ENCODE measurements around the gene DYNLL2. TPM values are rescaled to one million over a fixed set of nuclear protein-coding genes. Genes with fewer than 3 reads are reported as not detected.

DYNLL2 gene
- total and polyA plus RNA-seq, 9 of the 15 experiments (the other 6 are each of a cell fraction or from before 2014, with no cell fraction given) = 1.8 to 24.5 (median 13.0) TPM

- TF ChIP-seq, protein P1, sequence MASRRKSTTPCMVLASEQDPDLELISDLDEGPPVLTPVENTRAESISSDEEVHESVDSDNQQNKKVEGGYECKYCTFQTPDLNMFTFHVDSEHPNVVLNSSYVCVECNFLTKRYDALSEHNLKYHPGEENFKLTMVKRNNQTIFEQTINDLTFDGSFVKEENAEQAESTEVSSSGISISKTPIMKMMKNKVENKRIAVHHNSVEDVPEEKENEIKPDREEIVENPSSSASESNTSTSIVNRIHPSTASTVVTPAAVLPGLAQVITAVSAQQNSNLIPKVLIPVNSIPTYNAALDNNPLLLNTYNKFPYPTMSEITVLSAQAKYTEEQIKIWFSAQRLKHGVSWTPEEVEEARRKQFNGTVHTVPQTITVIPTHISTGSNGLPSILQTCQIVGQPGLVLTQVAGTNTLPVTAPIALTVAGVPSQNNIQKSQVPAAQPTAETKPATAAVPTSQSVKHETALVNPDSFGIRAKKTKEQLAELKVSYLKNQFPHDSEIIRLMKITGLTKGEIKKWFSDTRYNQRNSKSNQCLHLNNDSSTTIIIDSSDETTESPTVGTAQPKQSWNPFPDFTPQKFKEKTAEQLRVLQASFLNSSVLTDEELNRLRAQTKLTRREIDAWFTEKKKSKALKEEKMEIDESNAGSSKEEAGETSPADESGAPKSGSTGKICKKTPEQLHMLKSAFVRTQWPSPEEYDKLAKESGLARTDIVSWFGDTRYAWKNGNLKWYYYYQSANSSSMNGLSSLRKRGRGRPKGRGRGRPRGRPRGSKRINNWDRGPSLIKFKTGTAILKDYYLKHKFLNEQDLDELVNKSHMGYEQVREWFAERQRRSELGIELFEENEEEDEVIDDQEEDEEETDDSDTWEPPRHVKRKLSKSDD (conservative IDR thresholded peaks at IDR 0.05; ENCODE audit: low read length) = no peak
- TF ChIP-seq ARNT (IDR thresholded peaks at IDR 0.05) (no peak), NR1H2 (CRISPR knock-in tag; IDR thresholded peaks at IDR 0.05) (no peak), KAT2B (IDR thresholded peaks at IDR 0.05; ENCODE audit: low read depth, low read length) (no peak), CC2D1A (IDR thresholded peaks at IDR 0.05) (no peak), IRF2 (CRISPR knock-in tag; IDR thresholded peaks at IDR 0.05) (no peak), HIVEP1 (CRISPR knock-in tag; IDR thresholded peaks at IDR 0.05) (no peak), POLR3A (IDR thresholded peaks at IDR 0.05; ENCODE audit: borderline replicate concordance, extremely low read depth, insufficient read depth, insufficient read length) (no peak), TEAD4 (IDR thresholded peaks at IDR 0.05; ENCODE audit: low read length) (no peak), TEAD4 (CRISPR knock-in tag; IDR thresholded peaks at IDR 0.05; ENCODE audit: borderline replicate concordance) (no peak), NRF1 (conservative IDR thresholded peaks at IDR 0.05 in 1 of 2, IDR thresholded peaks at IDR 0.05 in 1 of 2) (peak in 1 of 2 experiments; percentile 23; a peak in 2 of 4 replicates), BRCA1 (IDR thresholded peaks at IDR 0.05) (no peak), BRCA1 (CRISPR knock-in tag; IDR thresholded peaks at IDR 0.05) (0 out of 2 replicates have a peak, but pooled peaks have one; percentile 20), STAT5A (IDR thresholded peaks at IDR 0.05; ENCODE audit: borderline replicate concordance, low read length) (no peak), PTRF (tag; IDR thresholded peaks at IDR 0.05) (no peak), HSF4 (CRISPR knock-in tag; IDR thresholded peaks at IDR 0.05; ENCODE audit: borderline replicate concordance) (no peak), ZNF134 (CRISPR knock-in tag; conservative IDR thresholded peaks at IDR 0.05) (no peak), ZFP1 (CRISPR knock-in tag; IDR thresholded peaks at IDR 0.05) (no peak)
- TF ChIP-seq, protein P2, sequence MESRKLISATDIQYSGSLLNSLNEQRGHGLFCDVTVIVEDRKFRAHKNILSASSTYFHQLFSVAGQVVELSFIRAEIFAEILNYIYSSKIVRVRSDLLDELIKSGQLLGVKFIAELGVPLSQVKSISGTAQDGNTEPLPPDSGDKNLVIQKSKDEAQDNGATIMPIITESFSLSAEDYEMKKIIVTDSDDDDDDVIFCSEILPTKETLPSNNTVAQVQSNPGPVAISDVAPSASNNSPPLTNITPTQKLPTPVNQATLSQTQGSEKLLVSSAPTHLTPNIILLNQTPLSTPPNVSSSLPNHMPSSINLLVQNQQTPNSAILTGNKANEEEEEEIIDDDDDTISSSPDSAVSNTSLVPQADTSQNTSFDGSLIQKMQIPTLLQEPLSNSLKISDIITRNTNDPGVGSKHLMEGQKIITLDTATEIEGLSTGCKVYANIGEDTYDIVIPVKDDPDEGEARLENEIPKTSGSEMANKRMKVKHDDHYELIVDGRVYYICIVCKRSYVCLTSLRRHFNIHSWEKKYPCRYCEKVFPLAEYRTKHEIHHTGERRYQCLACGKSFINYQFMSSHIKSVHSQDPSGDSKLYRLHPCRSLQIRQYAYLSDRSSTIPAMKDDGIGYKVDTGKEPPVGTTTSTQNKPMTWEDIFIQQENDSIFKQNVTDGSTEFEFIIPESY (CRISPR knock-in tag; IDR thresholded peaks at IDR 0.05) = no peak
- TF ChIP-seq, protein P3, sequence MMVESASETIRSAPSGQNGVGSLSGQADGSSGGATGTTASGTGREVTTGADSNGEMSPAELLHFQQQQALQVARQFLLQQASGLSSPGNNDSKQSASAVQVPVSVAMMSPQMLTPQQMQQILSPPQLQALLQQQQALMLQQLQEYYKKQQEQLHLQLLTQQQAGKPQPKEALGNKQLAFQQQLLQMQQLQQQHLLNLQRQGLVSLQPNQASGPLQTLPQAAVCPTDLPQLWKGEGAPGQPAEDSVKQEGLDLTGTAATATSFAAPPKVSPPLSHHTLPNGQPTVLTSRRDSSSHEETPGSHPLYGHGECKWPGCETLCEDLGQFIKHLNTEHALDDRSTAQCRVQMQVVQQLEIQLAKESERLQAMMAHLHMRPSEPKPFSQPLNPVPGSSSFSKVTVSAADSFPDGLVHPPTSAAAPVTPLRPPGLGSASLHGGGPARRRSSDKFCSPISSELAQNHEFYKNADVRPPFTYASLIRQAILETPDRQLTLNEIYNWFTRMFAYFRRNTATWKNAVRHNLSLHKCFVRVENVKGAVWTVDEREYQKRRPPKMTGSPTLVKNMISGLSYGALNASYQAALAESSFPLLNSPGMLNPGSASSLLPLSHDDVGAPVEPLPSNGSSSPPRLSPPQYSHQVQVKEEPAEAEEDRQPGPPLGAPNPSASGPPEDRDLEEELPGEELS (CRISPR knock-in tag; IDR thresholded peaks at IDR 0.05; ENCODE audit: borderline replicate concordance) = no peak
- TF ChIP-seq, protein P4, sequence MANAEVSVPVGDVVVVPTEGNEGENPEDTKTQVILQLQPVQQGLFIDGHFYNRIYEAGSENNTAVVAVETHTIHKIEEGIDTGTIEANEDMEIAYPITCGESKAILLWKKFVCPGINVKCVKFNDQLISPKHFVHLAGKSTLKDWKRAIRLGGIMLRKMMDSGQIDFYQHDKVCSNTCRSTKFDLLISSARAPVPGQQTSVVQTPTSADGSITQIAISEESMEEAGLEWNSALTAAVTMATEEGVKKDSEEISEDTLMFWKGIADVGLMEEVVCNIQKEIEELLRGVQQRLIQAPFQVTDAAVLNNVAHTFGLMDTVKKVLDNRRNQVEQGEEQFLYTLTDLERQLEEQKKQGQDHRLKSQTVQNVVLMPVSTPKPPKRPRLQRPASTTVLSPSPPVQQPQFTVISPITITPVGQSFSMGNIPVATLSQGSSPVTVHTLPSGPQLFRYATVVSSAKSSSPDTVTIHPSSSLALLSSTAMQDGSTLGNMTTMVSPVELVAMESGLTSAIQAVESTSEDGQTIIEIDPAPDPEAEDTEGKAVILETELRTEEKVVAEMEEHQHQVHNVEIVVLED (CRISPR knock-in tag; IDR thresholded peaks at IDR 0.05) = no peak
These were observed 485 bp downstream of the DYNLL2 start (continued) for GRCh38 chr17:58083491-58084316.
